Epidermal melanocyte (primary cell): ENCODE data around the gene LRRC4B.
A peak's percentile ranks its signal among the peaks of the same experiment; 100 is the strongest.
"Not testable (repeated sequence)": the region's sequence is repeated elsewhere in the genome, so short reads cannot be mapped to it uniquely, and the experiment has no call there.

Experiments used
- DNase-seq: peaks from one replicate; pipeline ENCODE4 v3.0.0; 2011; ENCODE audit warnings: low spot score; ENCODE audit not compliant: insufficient read length

Gene LRRC4B

GRCh38 chr19:50567882-50568727, at the start of gene LRRC4B:
Gene LRRC4B (minus strand): TSS chr19:50568435. CDS start chr19:50548838, 19,597 bp downstream.
- no peak for DNase-seq

- DNase-seq: not testable (repeated sequence)
Measured at GRCh38 chr19:50612504-50613404, 44.5 kb upstream of the LRRC4B start.

- DNase-seq: peak; percentile 74
Measured at GRCh38 chr19:50607874-50608785, 39.9 kb upstream of the LRRC4B start.

GRCh38 chr19:50607388-50607787, 39.2 kb upstream of the LRRC4B start:
- DNase-seq: no peak

GRCh38 chr19:50606059-50606836, 38.0 kb upstream of the LRRC4B start:
- DNase-seq: not testable (repeated sequence)

- DNase-seq: not testable (repeated sequence)
Measured at GRCh38 chr19:50604264-50605073, 36.2 kb upstream of the LRRC4B start.

- DNase-seq: no peak
Measured at GRCh38 chr19:50602935-50603334, 34.7 kb upstream of the LRRC4B start.

GRCh38 chr19:50602496-50602895, 34.3 kb upstream of the LRRC4B start:
- no peak for DNase-seq

- no peak for DNase-seq
Measured at GRCh38 chr19:50602089-50602422, 33.8 kb upstream of the LRRC4B start.

GRCh38 chr19:50601407-50602088, 33.3 kb upstream of the LRRC4B start:
- no peak for DNase-seq

- no peak for DNase-seq
Measured at GRCh38 chr19:50599427-50599826, 31.2 kb upstream of the LRRC4B start.

- DNase-seq: peak; percentile 8
Measured at GRCh38 chr19:50590191-50590590, 22.0 kb upstream of the LRRC4B start.

GRCh38 chr19:50581795-50582660, 13.8 kb upstream of the LRRC4B start:
- not testable (repeated sequence) for DNase-seq

GRCh38 chr19:50580970-50581634, 12.9 kb upstream of the LRRC4B start:
- DNase-seq: peak; percentile 5

GRCh38 chr19:50580240-50580639, 12.0 kb upstream of the LRRC4B start:
- no peak for DNase-seq

GRCh38 chr19:50576769-50577168, 8.5 kb upstream of the LRRC4B start:
- DNase-seq: not testable (repeated sequence)

- DNase-seq: no peak
Measured at GRCh38 chr19:50573741-50574461, 5.7 kb upstream of the LRRC4B start.
